Mesothelial cell of epicardium (in vitro differentiated cells): Measurements from ENCODE around the gene ENDOU. TPM values are rescaled to one million over a fixed set of nuclear protein-coding genes. Genes with fewer than 3 reads are reported as not detected.

Experiments used
- DNase-seq, 2 experiments: peaks; one replicate each; pipeline ENCODE4 v3.0.0; 2021; ENCODE audit warnings: low spot score in 2 of 2; ENCODE audit not compliant: unreplicated experiment in 2 of 2
- H3K27ac Mint-ChIP-seq: 2 replicates; pipeline ENCODE4 v1.8.0; 2021; ENCODE audit warnings: mixed read lengths
- H3K27me3 Mint-ChIP-seq: 2 replicates; pipeline ENCODE4 v1.8.0; 2021; ENCODE audit warnings: low read depth, mixed read lengths
- H3K36me3 Mint-ChIP-seq: 2 replicates; pipeline ENCODE4 v1.8.0; 2021; ENCODE audit warnings: mixed read lengths
- H3K4me1 Mint-ChIP-seq: 2 replicates; pipeline ENCODE4 v1.8.0; 2021; ENCODE audit warnings: mixed read lengths
- H3K4me3 Mint-ChIP-seq: 2 replicates; pipeline ENCODE4 v1.8.0; 2021; ENCODE audit warnings: mild to moderate bottlenecking, moderate library complexity, mixed read lengths
- H3K9me3 Mint-ChIP-seq: 2 replicates; pipeline ENCODE4 v1.8.0; 2021; ENCODE audit warnings: mixed read lengths
- total RNA-seq: library from RNA; stranded (reverse); gene quantifications from 3 replicates; pipeline ENCODE4 v1.2.1, GENCODE V29; 2021
- TF ChIP-seq, protein P1 (sequence below): fragments of 200-600 bp; sonication (generic); IDR thresholded peaks from one replicate; pipeline ENCODE4 v1.5.0; 2021; ENCODE audit warnings: antibody characterized with exemption; ENCODE audit not compliant: unreplicated experiment

Gene ENDOU
- total RNA-seq, 1 donor from 2014 or later = 0.51 TPM

DNA sequence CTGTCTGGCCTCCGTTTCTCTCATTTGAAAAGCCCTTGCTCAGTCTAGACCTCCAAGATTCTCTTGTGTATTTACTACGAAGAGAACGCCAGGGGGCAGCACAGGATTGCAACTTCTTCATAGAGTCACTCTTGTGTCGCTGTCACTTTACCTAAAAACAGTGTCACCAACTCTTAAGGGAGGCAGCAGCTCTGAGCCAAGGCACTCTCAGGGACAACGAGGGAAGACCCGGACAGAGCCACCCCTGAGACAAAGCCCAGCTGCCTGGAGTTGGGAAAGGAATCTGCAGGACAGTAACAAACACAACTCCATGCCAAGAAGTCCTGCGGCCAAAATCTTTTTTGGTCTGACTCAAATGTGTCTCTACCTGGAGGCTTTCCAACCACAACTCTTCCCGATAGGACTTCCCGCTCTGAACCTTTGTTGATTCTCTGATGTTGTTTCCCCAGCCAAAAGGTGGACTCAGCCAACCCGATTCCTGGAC is 9.9 kb downstream of the ENDOU start:
- no peak overlapping the region for H3K4me3 Mint-ChIP-seq
- peak in 1 of 2 experiments; percentile 74 for DNase-seq
- H3K9me3 Mint-ChIP-seq = no peaks in the 10 kb centered on the region
- no peaks in the 10 kb centered on the region for H3K36me3 Mint-ChIP-seq
- H3K27ac Mint-ChIP-seq = no peak overlapping the region
- peaks cover 19% of the 10 kb centered on the region for H3K4me1 Mint-ChIP-seq
- no peaks in the 10 kb centered on the region for H3K27me3 Mint-ChIP-seq
- TF ChIP-seq, protein P1, sequence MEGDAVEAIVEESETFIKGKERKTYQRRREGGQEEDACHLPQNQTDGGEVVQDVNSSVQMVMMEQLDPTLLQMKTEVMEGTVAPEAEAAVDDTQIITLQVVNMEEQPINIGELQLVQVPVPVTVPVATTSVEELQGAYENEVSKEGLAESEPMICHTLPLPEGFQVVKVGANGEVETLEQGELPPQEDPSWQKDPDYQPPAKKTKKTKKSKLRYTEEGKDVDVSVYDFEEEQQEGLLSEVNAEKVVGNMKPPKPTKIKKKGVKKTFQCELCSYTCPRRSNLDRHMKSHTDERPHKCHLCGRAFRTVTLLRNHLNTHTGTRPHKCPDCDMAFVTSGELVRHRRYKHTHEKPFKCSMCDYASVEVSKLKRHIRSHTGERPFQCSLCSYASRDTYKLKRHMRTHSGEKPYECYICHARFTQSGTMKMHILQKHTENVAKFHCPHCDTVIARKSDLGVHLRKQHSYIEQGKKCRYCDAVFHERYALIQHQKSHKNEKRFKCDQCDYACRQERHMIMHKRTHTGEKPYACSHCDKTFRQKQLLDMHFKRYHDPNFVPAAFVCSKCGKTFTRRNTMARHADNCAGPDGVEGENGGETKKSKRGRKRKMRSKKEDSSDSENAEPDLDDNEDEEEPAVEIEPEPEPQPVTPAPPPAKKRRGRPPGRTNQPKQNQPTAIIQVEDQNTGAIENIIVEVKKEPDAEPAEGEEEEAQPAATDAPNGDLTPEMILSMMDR = peak; percentile 85

DNA sequence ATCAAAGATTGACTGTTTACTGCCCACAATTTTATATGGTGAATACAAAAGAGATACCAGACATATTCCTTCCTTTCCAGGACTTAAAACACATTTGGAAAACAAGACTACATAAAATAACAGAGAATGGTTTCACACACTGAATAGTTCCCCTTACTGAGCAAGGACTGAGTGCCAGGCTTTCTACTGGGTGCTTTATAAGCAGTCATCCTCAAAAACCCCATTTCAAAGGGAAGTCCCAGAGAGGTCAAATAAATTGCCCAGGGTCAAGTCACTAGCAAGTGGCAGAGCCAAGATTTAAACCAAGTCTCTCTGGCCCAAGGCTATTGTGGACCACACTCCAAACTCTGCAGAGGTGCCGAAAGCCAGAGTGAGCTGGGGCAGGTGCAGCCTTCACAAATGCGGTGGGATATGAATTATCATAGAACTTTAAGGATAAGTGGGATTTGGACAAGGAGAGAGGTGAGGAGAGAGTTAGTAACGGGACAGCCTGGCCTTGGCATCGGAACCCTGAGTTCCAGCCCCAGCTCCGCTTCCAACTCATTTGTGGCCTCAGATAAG is 10.4 kb downstream of the ENDOU start:
- H3K27ac Mint-ChIP-seq = no peak overlapping the region
- TF ChIP-seq, protein P1 = no peak
- no peak overlapping the region for H3K4me3 Mint-ChIP-seq
- H3K36me3 Mint-ChIP-seq = no peaks in the 10 kb centered on the region
- no peak for DNase-seq
- peaks cover 19% of the 10 kb centered on the region for H3K4me1 Mint-ChIP-seq
- no peaks in the 10 kb centered on the region for H3K9me3 Mint-ChIP-seq
- H3K27me3 Mint-ChIP-seq = no peaks in the 10 kb centered on the region

DNA sequence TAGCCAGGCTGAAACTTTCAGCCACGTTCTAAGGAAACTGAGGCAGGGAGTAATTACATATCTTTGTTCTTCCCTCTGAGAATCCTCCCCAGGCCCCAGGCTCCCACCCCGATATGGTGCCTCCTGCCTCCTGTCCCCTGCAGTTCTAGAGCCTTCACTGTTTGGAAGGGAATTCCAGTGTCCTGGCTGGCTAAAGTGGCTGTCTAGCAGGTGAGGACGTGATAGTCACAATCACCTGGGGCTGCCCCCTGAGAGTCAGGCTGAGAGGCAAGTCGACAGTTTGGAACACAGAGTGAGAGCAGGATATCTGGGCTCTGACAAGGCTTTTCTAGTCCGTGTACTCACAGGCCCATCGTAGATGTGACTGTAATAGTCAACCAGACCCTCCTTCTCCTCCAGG is 13.1 kb downstream of the ENDOU start:
- Mint-ChIP-seq H3K4me3 (no peak overlapping the region), H3K27ac (no peak overlapping the region), H3K36me3 (no peaks in the 10 kb centered on the region), H3K4me1 (peaks cover 17% of the 10 kb centered on the region), H3K27me3 (no peaks in the 10 kb centered on the region), H3K9me3 (no peaks in the 10 kb centered on the region)
- DNase-seq = no peak
- TF ChIP-seq, protein P1 = no peak

DNA sequence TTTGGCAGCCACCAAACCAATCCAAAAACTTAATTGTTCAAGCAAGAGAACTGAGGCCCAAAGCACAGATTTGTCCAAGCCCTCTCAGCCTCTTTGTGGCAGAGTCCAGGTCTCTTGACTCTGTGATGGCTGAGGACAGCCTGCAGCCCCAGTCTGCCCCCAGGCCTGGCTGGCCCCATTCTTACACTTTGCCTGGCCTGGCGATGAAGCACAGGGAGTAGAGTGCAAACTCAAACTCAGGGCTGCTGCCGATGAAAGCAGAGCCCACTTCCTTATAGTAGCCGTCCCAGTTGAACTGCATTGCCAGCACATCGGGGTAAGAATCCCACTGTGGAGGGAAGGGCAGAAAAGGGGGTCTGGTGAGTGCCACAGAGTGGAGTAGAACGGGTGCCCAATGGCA is 13.8 kb downstream of the ENDOU start:
- Mint-ChIP-seq H3K9me3 (no peaks in the 10 kb centered on the region), H3K4me1 (peaks cover 16% of the 10 kb centered on the region), H3K4me3 (no peak overlapping the region), H3K27me3 (no peaks in the 10 kb centered on the region), H3K27ac (no peak overlapping the region), H3K36me3 (no peaks in the 10 kb centered on the region)
- no peak for DNase-seq
- TF ChIP-seq, protein P1 = no peak

DNA sequence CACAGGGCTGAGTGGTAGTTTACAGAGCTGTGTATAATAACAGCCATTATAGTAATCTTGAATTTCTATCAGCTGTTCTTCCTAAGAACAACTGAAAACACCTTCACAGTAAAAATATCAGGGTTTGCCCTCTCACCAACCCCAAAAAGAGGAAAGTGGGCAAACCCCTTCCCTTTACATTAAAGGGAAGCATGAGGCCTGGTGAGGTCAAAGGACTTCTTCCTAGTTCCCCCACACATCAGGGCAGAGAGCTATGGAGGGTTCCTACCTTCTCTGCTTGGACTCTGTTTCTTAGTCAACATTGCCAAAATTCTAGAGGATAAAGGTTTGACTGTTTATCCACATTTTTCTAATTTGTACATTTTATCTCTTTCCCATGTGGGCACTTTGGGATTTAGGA is 15.0 kb downstream of the ENDOU start:
- H3K36me3 Mint-ChIP-seq = no peaks in the 10 kb centered on the region
- H3K4me1 Mint-ChIP-seq = peaks cover 20% of the 10 kb centered on the region
- H3K27ac Mint-ChIP-seq = no peak overlapping the region
- TF ChIP-seq, protein P1 = no peak
- no peak overlapping the region for H3K4me3 Mint-ChIP-seq
- no peaks in the 10 kb centered on the region for H3K9me3 Mint-ChIP-seq
- H3K27me3 Mint-ChIP-seq = no peaks in the 10 kb centered on the region
- no peak for DNase-seq

DNA sequence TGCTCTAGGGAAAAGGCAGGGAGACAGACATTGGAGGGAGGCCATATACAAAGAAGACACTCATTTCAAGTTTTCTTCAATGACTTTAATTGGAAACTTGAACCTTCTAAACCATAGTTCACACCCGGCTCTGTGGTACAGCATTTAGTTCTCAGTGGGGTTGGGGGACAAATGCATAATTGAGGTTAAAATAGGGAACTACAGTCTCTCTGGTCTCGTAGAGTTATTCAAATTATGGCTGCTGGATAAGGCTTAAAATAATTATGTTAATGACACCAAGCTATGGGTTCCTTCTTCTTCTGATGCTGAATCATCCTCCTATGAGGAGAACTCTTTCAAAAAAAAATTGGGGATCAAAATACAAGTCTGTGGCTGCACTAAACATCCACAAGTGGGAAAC is 15.6 kb downstream of the ENDOU start:
- Mint-ChIP-seq H3K36me3 (no peaks in the 10 kb centered on the region), H3K4me3 (no peak overlapping the region), H3K27me3 (no peaks in the 10 kb centered on the region), H3K27ac (no peak overlapping the region), H3K4me1 (peaks cover 25% of the 10 kb centered on the region), H3K9me3 (no peaks in the 10 kb centered on the region)
- TF ChIP-seq, protein P1 = no peak
- no peak for DNase-seq
